ENCODE data around the gene HHIP. TPM values are rescaled to one million over a fixed set of nuclear protein-coding genes. Genes with fewer than 3 reads are reported as not detected.
A peak's percentile ranks its signal among the peaks of the same experiment; 100 is the strongest.

The HHIP gene
- total RNA-seq = not detected

GRCh38 chr4:144645631-144646522 is at the start of gene HHIP:
Gene HHIP (plus strand): TSS chr4:144646156. CDS start chr4:144646676, 520 bp downstream.
- Mint-ChIP-seq H3K4me1 (peaks cover 21% of the 10 kb centered on the region), H3K9me3 (ENCODE audit: low read depth) (no peaks in the 10 kb centered on the region), H3K4me3 (peak within 1 kb of the TSS; percentile 66), H3K27ac (peak within 1 kb of the TSS; percentile 2), H3K36me3 (ENCODE audit: low read depth) (no peaks in the 10 kb centered on the region), H3K27me3 (peaks cover 47% of the 10 kb centered on the region)
- DNase-seq = peak; percentile 58
- intact Hi-C loops (cut with DNase I, micrococcal nuclease) = loop anchor here in 1 of 2 experiments (10.0 kb wide), 1 partner anchor 419 kb away; no protein-coding TSS in a partner anchor
- CTCF ChIA-PET = interaction anchor here (0.6 to 0.7 kb wide), 2 partner anchors 399 to 879 kb away, joined by 3 read pairs; no protein-coding TSS in a partner anchor
- peak; percentile 62 for ATAC-seq
- POLR2A ChIA-PET = no interaction called here

- ATAC-seq (no peak), DNase-seq (no peak)
- Mint-ChIP-seq H3K27ac (no peak overlapping the region), H3K36me3 (ENCODE audit: low read depth) (no peaks in the 10 kb centered on the region), H3K9me3 (ENCODE audit: low read depth) (peaks cover 3% of the 10 kb centered on the region), H3K4me1 (no peaks in the 10 kb centered on the region), H3K4me3 (no peak overlapping the region), H3K27me3 (no peaks in the 10 kb centered on the region)
- intact Hi-C loops (cut with DNase I, micrococcal nuclease) = no loop called here
- ChIA-PET CTCF (interaction anchor here (1.0 kb wide), 1 partner anchor 33 kb away, joined by 3 read pairs; no protein-coding TSS in a partner anchor), POLR2A (no interaction called here)
Measured at GRCh38 chr4:144597171-144597570, 48.8 kb upstream of the HHIP start.

- no peaks in the 10 kb centered on the region for H3K36me3 Mint-ChIP-seq (ENCODE audit: low read depth)
- H3K27ac Mint-ChIP-seq = no peak overlapping the region
- ChIA-PET POLR2A (no interaction called here), CTCF (no interaction called here)
- peaks cover 3% of the 10 kb centered on the region for H3K9me3 Mint-ChIP-seq (ENCODE audit: low read depth)
- no peaks in the 10 kb centered on the region for H3K4me1 Mint-ChIP-seq
- no peak for ATAC-seq
- H3K4me3 Mint-ChIP-seq = no peak overlapping the region
- no peaks in the 10 kb centered on the region for H3K27me3 Mint-ChIP-seq
- intact Hi-C loops (cut with DNase I, micrococcal nuclease) = no loop called here
- DNase-seq = no peak
Measured at GRCh38 chr4:144599621-144600020, 46.3 kb upstream of the HHIP start.

- Mint-ChIP-seq H3K9me3 (ENCODE audit: low read depth) (peaks cover 2% of the 10 kb centered on the region), H3K4me3 (no peak overlapping the region), H3K36me3 (ENCODE audit: low read depth) (no peaks in the 10 kb centered on the region), H3K27me3 (peaks cover 5% of the 10 kb centered on the region), H3K4me1 (peaks cover 2% of the 10 kb centered on the region), H3K27ac (no peak overlapping the region)
- ChIA-PET CTCF (interaction anchor here (0.7 to 0.8 kb wide), 2 partner anchors 11 to 247 kb away, joined by 4 read pairs; no protein-coding TSS in a partner anchor), POLR2A (no interaction called here)
- ATAC-seq = no peak
- DNase-seq = peak; percentile 31
- intact Hi-C loops (cut with DNase I, micrococcal nuclease) = loop anchor here in 1 of 2 experiments (2.0 kb wide), 1 partner anchor 449 kb away; no protein-coding TSS in a partner anchor
Measured at GRCh38 chr4:144611850-144612249, 34.1 kb upstream of the HHIP start.

- ATAC-seq = no peak
- no peak for DNase-seq
- H3K36me3 Mint-ChIP-seq (ENCODE audit: low read depth) = no peaks in the 10 kb centered on the region
- ChIA-PET CTCF (no interaction called here), POLR2A (no interaction called here)
- H3K4me3 Mint-ChIP-seq = no peak overlapping the region
- peaks cover 2% of the 10 kb centered on the region for H3K9me3 Mint-ChIP-seq (ENCODE audit: low read depth)
- H3K27ac Mint-ChIP-seq = no peak overlapping the region
- intact Hi-C loops (cut with DNase I, micrococcal nuclease) = no loop called here
- peaks cover 2% of the 10 kb centered on the region for H3K4me1 Mint-ChIP-seq
- peaks cover 5% of the 10 kb centered on the region for H3K27me3 Mint-ChIP-seq
Measured at GRCh38 chr4:144614850-144615585, 30.9 kb upstream of the HHIP start.

- intact Hi-C loops (cut with DNase I, micrococcal nuclease) = no loop called here
- Mint-ChIP-seq H3K4me1 (no peaks in the 10 kb centered on the region), H3K27ac (no peak overlapping the region), H3K4me3 (no peak overlapping the region), H3K36me3 (ENCODE audit: low read depth) (no peaks in the 10 kb centered on the region), H3K9me3 (ENCODE audit: low read depth) (peaks cover under 1% of the 10 kb centered on the region), H3K27me3 (peaks cover 2% of the 10 kb centered on the region)
- ChIA-PET POLR2A (no interaction called here), CTCF (no interaction called here)
- DNase-seq = no peak
- ATAC-seq = no peak
Measured at GRCh38 chr4:144621681-144622080, 24.3 kb upstream of the HHIP start.

- CTCF ChIA-PET = no interaction called here
- no peak overlapping the region for H3K4me3 Mint-ChIP-seq
- H3K27ac Mint-ChIP-seq = no peak overlapping the region
- no peaks in the 10 kb centered on the region for H3K36me3 Mint-ChIP-seq (ENCODE audit: low read depth)
- intact Hi-C loops (cut with DNase I, micrococcal nuclease) = no loop called here
- DNase-seq (no peak), ATAC-seq (no peak)
- no peaks in the 10 kb centered on the region for H3K9me3 Mint-ChIP-seq (ENCODE audit: low read depth)
- H3K27me3 Mint-ChIP-seq = no peaks in the 10 kb centered on the region
- no peaks in the 10 kb centered on the region for H3K4me1 Mint-ChIP-seq
- POLR2A ChIA-PET = no interaction called here
Measured at GRCh38 chr4:144627663-144628076, 18.3 kb upstream of the HHIP start.

- peaks cover 6% of the 10 kb centered on the region for H3K27me3 Mint-ChIP-seq
- ChIA-PET CTCF (no interaction called here), POLR2A (no interaction called here)
- H3K27ac Mint-ChIP-seq = no peak overlapping the region
- no peaks in the 10 kb centered on the region for H3K36me3 Mint-ChIP-seq (ENCODE audit: low read depth)
- peaks cover 1% of the 10 kb centered on the region for H3K9me3 Mint-ChIP-seq (ENCODE audit: low read depth)
- DNase-seq (no peak), ATAC-seq (no peak)
- intact Hi-C loops (cut with DNase I, micrococcal nuclease) = loop anchor here in 1 of 2 experiments (5.0 kb wide), 1 partner anchor 349 kb away; no protein-coding TSS in a partner anchor
- H3K4me3 Mint-ChIP-seq = no peak overlapping the region
- H3K4me1 Mint-ChIP-seq = no peaks in the 10 kb centered on the region
Measured at GRCh38 chr4:144633215-144633614, 12.7 kb upstream of the HHIP start.

- ATAC-seq = no peak
- Mint-ChIP-seq H3K27ac (no peak overlapping the region), H3K36me3 (ENCODE audit: low read depth) (no peaks in the 10 kb centered on the region), H3K9me3 (ENCODE audit: low read depth) (peaks cover 1% of the 10 kb centered on the region), H3K4me3 (no peak overlapping the region), H3K4me1 (no peaks in the 10 kb centered on the region), H3K27me3 (peaks cover 10% of the 10 kb centered on the region)
- CTCF ChIA-PET = no interaction called here
- POLR2A ChIA-PET = no interaction called here
- intact Hi-C loops (cut with DNase I, micrococcal nuclease) = loop anchor here in 1 of 2 experiments (5.0 kb wide), 1 partner anchor 347 kb away; no protein-coding TSS in a partner anchor
- DNase-seq = no peak
Measured at GRCh38 chr4:144634978-144635747, 10.8 kb upstream of the HHIP start.

- Mint-ChIP-seq H3K4me1 (peaks cover 21% of the 10 kb centered on the region), H3K27ac (no peak overlapping the region), H3K4me3 (no peak overlapping the region), H3K36me3 (ENCODE audit: low read depth) (no peaks in the 10 kb centered on the region), H3K27me3 (peaks cover 42% of the 10 kb centered on the region), H3K9me3 (ENCODE audit: low read depth) (no peaks in the 10 kb centered on the region)
- intact Hi-C loops (cut with DNase I, micrococcal nuclease) = loop anchor here in 1 of 2 experiments (10.0 kb wide), 1 partner anchor 420 kb away; no protein-coding TSS in a partner anchor
- POLR2A ChIA-PET = no interaction called here
- CTCF ChIA-PET = no interaction called here
- DNase-seq = no peak
- no peak for ATAC-seq
Measured at GRCh38 chr4:144644368-144645101, 1.4 kb upstream of the HHIP start.

Data from activated CD4-positive, alpha-beta T cell treated with anti-CD3 and anti-CD28 coated beads for 36 hours (primary cell).